Measurements from ENCODE around the gene BPI. TPM values are rescaled to one million over a fixed set of nuclear protein-coding genes. Genes with fewer than 3 reads are reported as not detected.

BPI gene
- total RNA-seq, 1 donor from 2014 or later: not detected

DNA sequence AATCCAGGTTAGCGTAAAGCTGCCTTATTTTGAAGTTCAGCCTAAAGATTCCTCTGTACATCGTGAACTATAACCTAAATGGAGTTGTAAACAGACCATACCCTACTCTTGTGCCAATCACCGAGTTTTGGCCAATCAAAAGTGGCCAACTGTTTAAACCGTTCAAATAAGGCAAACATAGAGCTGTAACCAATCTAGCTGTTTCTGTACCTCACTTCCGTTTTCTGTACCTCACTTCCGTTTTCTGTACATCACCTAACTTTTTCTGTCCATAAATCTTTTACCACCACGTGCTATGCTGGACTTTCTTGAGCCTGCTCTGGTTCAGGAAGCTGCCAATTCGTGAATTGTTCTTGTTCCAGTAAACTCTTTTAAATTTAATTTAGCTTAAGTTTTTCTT lies 82.0 kb downstream of the BPI start:
- Histone ChIP-seq H3K36me3 (no peaks in the 10 kb centered on the region), H3K4me1 (no peaks in the 10 kb centered on the region), H4K20me1 (ENCODE audit: low read depth) (no peaks in the 10 kb centered on the region), H3K27me3 (no peaks in the 10 kb centered on the region), H3K79me2 (ENCODE audit: low read depth) (no peaks in the 10 kb centered on the region), H3K27ac (no peak overlapping the region), H3K4me2 (no peak overlapping the region), H3K9ac (no peak overlapping the region), H3F3A (ENCODE audit: low read depth) (no peaks in the 10 kb centered on the region), H3K9me3 (ENCODE audit: low read depth) (no peaks in the 10 kb centered on the region), H2AFZ (replicated peaks) (no peak overlapping the region), H3K4me3 (no peak overlapping the region)
- TF ChIP-seq, protein P1, sequence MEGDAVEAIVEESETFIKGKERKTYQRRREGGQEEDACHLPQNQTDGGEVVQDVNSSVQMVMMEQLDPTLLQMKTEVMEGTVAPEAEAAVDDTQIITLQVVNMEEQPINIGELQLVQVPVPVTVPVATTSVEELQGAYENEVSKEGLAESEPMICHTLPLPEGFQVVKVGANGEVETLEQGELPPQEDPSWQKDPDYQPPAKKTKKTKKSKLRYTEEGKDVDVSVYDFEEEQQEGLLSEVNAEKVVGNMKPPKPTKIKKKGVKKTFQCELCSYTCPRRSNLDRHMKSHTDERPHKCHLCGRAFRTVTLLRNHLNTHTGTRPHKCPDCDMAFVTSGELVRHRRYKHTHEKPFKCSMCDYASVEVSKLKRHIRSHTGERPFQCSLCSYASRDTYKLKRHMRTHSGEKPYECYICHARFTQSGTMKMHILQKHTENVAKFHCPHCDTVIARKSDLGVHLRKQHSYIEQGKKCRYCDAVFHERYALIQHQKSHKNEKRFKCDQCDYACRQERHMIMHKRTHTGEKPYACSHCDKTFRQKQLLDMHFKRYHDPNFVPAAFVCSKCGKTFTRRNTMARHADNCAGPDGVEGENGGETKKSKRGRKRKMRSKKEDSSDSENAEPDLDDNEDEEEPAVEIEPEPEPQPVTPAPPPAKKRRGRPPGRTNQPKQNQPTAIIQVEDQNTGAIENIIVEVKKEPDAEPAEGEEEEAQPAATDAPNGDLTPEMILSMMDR (IDR thresholded peaks at IDR 0.05): no peak
- TF ChIP-seq EZH2 (IDR thresholded peaks at IDR 0.05) (no peak), EZH2phosphoT487 (IDR thresholded peaks at IDR 0.05) (no peak)
- no peak for DNase-seq (ENCODE audit: low spot score)
- Mint-ChIP-seq H3K27me3 (ENCODE audit: insufficient read depth, low read depth) (peaks cover 5% of the 10 kb centered on the region), H3K4me1 (no peaks in the 10 kb centered on the region), H3K4me3 (no peak overlapping the region), H3K36me3 (no peaks in the 10 kb centered on the region), H3K27ac (no peak overlapping the region), H3K9me3 (no peaks in the 10 kb centered on the region)

DNA sequence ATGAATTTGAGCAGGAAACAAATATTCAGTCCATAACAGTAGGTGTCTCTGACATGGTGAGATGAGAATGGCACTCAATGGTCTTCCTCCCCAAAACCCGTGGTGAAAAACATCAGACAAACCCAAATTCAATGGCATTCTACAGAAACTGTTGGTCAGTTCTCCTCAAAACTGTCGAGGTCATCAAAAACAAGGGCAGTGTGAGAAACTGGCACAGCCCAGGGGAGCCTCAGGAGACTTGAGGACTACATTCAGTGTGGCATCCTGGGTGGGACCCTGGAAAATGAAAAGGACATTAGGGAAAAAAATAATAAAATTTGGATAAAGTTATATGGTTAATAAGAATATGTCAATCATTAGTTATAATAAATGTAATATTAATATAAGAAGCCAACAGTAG lies 82.9 kb downstream of the BPI start:
- no peak overlapping the region for H3K27ac ChIP-seq
- no peak overlapping the region for H2AFZ ChIP-seq (replicated peaks)
- no peak overlapping the region for H3K9ac ChIP-seq
- no peaks in the 10 kb centered on the region for H3F3A ChIP-seq (ENCODE audit: low read depth)
- H3K4me3 Mint-ChIP-seq: no peak overlapping the region
- no peak overlapping the region for H3K4me3 ChIP-seq
- H3K27ac Mint-ChIP-seq: no peak overlapping the region
- H3K9me3 ChIP-seq (ENCODE audit: low read depth): no peaks in the 10 kb centered on the region
- no peaks in the 10 kb centered on the region for H3K4me1 Mint-ChIP-seq
- no peaks in the 10 kb centered on the region for H3K9me3 Mint-ChIP-seq
- no peak overlapping the region for H3K4me2 ChIP-seq
- no peaks in the 10 kb centered on the region for H3K4me1 ChIP-seq
- H3K27me3 ChIP-seq: no peaks in the 10 kb centered on the region
- TF ChIP-seq EZH2phosphoT487 (IDR thresholded peaks at IDR 0.05): no peak
- TF ChIP-seq EZH2 (IDR thresholded peaks at IDR 0.05): no peak
- peaks cover 3% of the 10 kb centered on the region for H3K27me3 Mint-ChIP-seq (ENCODE audit: insufficient read depth, low read depth)
- H3K36me3 Mint-ChIP-seq: no peaks in the 10 kb centered on the region
- no peak for DNase-seq (ENCODE audit: low spot score)
- H3K79me2 ChIP-seq (ENCODE audit: low read depth): no peaks in the 10 kb centered on the region
- H3K36me3 ChIP-seq: no peaks in the 10 kb centered on the region
- H4K20me1 ChIP-seq (ENCODE audit: low read depth): no peaks in the 10 kb centered on the region

Other genes starting within 250 kb of the BPI start
- gene TGM2, start 138.9 kb upstream of the BPI start, total RNA-seq (ENCODE audit: low replicate concordance): 0.22 and 0.28 TPM in 2 replicates
- gene KIAA1755, start 43.4 kb upstream of the BPI start, total RNA-seq (ENCODE audit: low replicate concordance): 0.22 TPM in 2 replicates
- gene LBP, start 42.3 kb downstream of the BPI start, total RNA-seq (ENCODE audit: low replicate concordance): not detected in 2 replicates
- gene SNHG17, start 131.2 kb downstream of the BPI start, total RNA-seq (ENCODE audit: low replicate concordance): 8.0 and 12.8 TPM in 2 replicates
- 27.3 and 39.1 TPM in 2 replicates for gene RALGAPB, start 168.7 kb downstream of the BPI start, total RNA-seq (ENCODE audit: low replicate concordance)